ENCODE results near the gene IRF1. TPM values are rescaled to one million over a fixed set of nuclear protein-coding genes. Genes with fewer than 3 reads are reported as not detected.

IRF1 gene
- total and polyA plus RNA-seq, 4 donors: 9.5 to 42.6 (median 24.7) TPM

DNA sequence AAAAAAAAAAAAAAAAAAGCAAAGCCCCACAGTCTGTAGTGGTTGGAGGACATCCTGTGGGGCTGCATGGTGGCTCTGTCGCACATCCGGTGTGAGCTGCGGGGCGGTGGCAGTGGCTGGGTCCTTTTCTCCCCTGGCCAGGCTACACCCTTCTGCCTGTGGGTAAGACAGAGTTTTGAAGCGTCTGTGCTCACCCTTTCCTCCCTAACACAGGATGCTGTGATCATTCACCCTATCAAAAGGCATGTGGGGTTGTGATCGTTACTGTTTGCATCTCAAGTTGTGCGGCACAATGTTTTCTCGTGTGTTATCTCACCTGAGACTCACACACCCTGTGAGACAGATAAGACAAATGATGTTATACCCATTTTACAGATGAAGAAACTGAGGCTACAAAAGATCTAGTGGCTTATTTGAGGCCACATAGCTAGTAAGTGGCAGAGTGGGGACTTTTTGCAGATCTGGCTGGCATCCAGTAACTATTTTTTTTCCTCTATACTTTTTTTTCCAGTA, 17.5 kb downstream of the IRF1 start:
- no peak overlapping the region for H3K4me3 ChIP-seq (ENCODE audit: low read depth in 1 of 3, low read length in 3 of 3)
- no peak for DNase-seq (ENCODE audit: low spot score)
- WGBS: 81% methylated on average over 8 of the region's 8 CpGs
- H3K4me1 ChIP-seq (ENCODE audit: control insufficient read depth in 4 of 4, insufficient read depth in 4 of 4, low read length in 3 of 4): peaks cover 15 to 54% (median 37%) of the 10 kb centered on the region in 4 donors
- H3K9ac ChIP-seq (ENCODE audit: low read depth in 1 of 2, low read length in 2 of 2): no peak overlapping the region
- no peak for TF ChIP-seq TAF1 (conservative IDR thresholded peaks at IDR 0.05)
- no peaks in the 10 kb centered on the region for H3K27me3 ChIP-seq (ENCODE audit: control insufficient read depth in 4 of 4, insufficient read depth in 4 of 4, low read length in 3 of 4)
- peak overlapping the region in 1 of 2 donors; percentile 25 for H3K27ac ChIP-seq (ENCODE audit: low read depth in 1 of 2, low read length in 2 of 2)
- peaks cover 0 to 3% (median 0%) of the 10 kb centered on the region in 4 donors for H3K36me3 ChIP-seq (ENCODE audit: control insufficient read depth in 4 of 4, insufficient read depth in 3 of 4, low read depth in 1 of 4, low read length in 3 of 4)
- no peaks in the 10 kb centered on the region for H3K9me3 ChIP-seq (ENCODE audit: control insufficient read depth in 4 of 4, low read length in 3 of 4)

DNA sequence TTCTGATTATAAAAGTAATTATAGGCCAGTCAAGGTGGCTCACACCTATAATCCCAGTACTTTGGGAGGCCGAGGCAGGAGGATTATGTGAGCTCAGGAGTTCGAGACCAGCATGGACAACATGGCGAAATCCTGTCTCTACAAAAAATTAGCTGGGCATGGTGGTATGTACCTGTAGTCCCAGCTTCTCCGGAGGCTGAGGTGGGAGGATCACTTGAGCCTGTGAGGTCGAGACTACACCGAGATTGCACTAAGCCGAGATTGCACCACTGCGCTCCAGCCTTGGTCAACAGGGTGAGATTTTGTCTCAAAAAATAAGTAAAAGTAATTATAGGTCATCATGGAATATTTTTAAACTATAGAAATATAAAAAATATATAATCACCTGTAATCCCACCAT, 18.1 kb downstream of the IRF1 start:
- H3K4me1 ChIP-seq (ENCODE audit: control insufficient read depth in 4 of 4, insufficient read depth in 4 of 4, low read length in 3 of 4): peaks cover 15 to 60% (median 41%) of the 10 kb centered on the region in 4 donors
- WGBS: 95% methylated on average over 8 of the region's 8 CpGs
- no peak for DNase-seq (ENCODE audit: low spot score)

GRCh38 chr5:132471944-132472343, 18.6 kb downstream of the IRF1 start:
- Histone ChIP-seq H3K9ac (ENCODE audit: low read depth in 1 of 2, low read length in 2 of 2) (no peak overlapping the region), H3K4me3 (ENCODE audit: low read depth in 1 of 3, low read length in 3 of 3) (no peak overlapping the region), H3K27me3 (ENCODE audit: control insufficient read depth in 4 of 4, insufficient read depth in 4 of 4, low read length in 3 of 4) (no peaks in the 10 kb centered on the region), H3K36me3 (ENCODE audit: control insufficient read depth in 4 of 4, insufficient read depth in 3 of 4, low read depth in 1 of 4, low read length in 3 of 4) (peaks cover 0 to 3% (median 0%) of the 10 kb centered on the region in 4 donors), H3K27ac (ENCODE audit: low read depth in 1 of 2, low read length in 2 of 2) (peak overlapping the region in 1 of 2 donors; percentile 17), H3K9me3 (ENCODE audit: control insufficient read depth in 4 of 4, low read length in 3 of 4) (no peaks in the 10 kb centered on the region), H3K4me1 (ENCODE audit: control insufficient read depth in 4 of 4, insufficient read depth in 4 of 4, low read length in 3 of 4) (peaks cover 15 to 61% (median 46%) of the 10 kb centered on the region in 4 donors)
- whole genome bisulfite sequencing: 93% methylated on average over 7 of the region's 7 CpGs
- no peak for DNase-seq (ENCODE audit: low spot score)
- TF ChIP-seq FOXA2 (IDR thresholded peaks at IDR 0.05) (no peak), JUND (IDR thresholded peaks at IDR 0.05) (no peak), YY1 (IDR thresholded peaks at IDR 0.05) (no peak), CTCF (IDR thresholded peaks at IDR 0.05; ENCODE audit: low read depth, low read length, missing input control) (no peak), NR2F2 (IDR thresholded peaks at IDR 0.05) (no peak), FOXA1 (IDR thresholded peaks at IDR 0.05) (no peak), GABPA (IDR thresholded peaks at IDR 0.05 in 1 of 2, conservative IDR thresholded peaks at IDR 0.05 in 1 of 2) (no peak), RXRA (IDR thresholded peaks at IDR 0.05) (no peak), HNF4A (conservative IDR thresholded peaks at IDR 0.05) (no peak), RAD21 (IDR thresholded peaks at IDR 0.05) (no peak)
- TF ChIP-seq, protein P1, sequence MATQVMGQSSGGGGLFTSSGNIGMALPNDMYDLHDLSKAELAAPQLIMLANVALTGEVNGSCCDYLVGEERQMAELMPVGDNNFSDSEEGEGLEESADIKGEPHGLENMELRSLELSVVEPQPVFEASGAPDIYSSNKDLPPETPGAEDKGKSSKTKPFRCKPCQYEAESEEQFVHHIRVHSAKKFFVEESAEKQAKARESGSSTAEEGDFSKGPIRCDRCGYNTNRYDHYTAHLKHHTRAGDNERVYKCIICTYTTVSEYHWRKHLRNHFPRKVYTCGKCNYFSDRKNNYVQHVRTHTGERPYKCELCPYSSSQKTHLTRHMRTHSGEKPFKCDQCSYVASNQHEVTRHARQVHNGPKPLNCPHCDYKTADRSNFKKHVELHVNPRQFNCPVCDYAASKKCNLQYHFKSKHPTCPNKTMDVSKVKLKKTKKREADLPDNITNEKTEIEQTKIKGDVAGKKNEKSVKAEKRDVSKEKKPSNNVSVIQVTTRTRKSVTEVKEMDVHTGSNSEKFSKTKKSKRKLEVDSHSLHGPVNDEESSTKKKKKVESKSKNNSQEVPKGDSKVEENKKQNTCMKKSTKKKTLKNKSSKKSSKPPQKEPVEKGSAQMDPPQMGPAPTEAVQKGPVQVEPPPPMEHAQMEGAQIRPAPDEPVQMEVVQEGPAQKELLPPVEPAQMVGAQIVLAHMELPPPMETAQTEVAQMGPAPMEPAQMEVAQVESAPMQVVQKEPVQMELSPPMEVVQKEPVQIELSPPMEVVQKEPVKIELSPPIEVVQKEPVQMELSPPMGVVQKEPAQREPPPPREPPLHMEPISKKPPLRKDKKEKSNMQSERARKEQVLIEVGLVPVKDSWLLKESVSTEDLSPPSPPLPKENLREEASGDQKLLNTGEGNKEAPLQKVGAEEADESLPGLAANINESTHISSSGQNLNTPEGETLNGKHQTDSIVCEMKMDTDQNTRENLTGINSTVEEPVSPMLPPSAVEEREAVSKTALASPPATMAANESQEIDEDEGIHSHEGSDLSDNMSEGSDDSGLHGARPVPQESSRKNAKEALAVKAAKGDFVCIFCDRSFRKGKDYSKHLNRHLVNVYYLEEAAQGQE (IDR thresholded peaks at IDR 0.05): no peak
- TF ChIP-seq, protein P2, sequence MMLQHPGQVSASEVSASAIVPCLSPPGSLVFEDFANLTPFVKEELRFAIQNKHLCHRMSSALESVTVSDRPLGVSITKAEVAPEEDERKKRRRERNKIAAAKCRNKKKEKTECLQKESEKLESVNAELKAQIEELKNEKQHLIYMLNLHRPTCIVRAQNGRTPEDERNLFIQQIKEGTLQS (IDR thresholded peaks at IDR 0.05): no peak
- TF ChIP-seq, protein P3, sequence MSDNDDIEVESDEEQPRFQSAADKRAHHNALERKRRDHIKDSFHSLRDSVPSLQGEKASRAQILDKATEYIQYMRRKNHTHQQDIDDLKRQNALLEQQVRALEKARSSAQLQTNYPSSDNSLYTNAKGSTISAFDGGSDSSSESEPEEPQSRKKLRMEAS (IDR thresholded peaks at IDR 0.05): no peak

More for the DNA sequence above, 18.1 kb downstream of the IRF1 start:
- TF ChIP-seq NR2F2 (IDR thresholded peaks at IDR 0.05): no peak
- TF ChIP-seq CTCF (IDR thresholded peaks at IDR 0.05; ENCODE audit: low read depth, low read length, missing input control): no peak
- no peak for TF ChIP-seq FOXA2 (IDR thresholded peaks at IDR 0.05)
- TF ChIP-seq JUND (IDR thresholded peaks at IDR 0.05): no peak
- no peak for TF ChIP-seq RXRA (IDR thresholded peaks at IDR 0.05)
- TF ChIP-seq GABPA (IDR thresholded peaks at IDR 0.05 in 1 of 2, conservative IDR thresholded peaks at IDR 0.05 in 1 of 2): no peak
- no peak for TF ChIP-seq RAD21 (IDR thresholded peaks at IDR 0.05)
- H3K27ac ChIP-seq (ENCODE audit: low read depth in 1 of 2, low read length in 2 of 2): no peak overlapping the region
- no peaks in the 10 kb centered on the region for H3K27me3 ChIP-seq (ENCODE audit: control insufficient read depth in 4 of 4, insufficient read depth in 4 of 4, low read length in 3 of 4)
- no peaks in the 10 kb centered on the region for H3K9me3 ChIP-seq (ENCODE audit: control insufficient read depth in 4 of 4, low read length in 3 of 4)
- peaks cover 0 to 3% (median 0%) of the 10 kb centered on the region in 4 donors for H3K36me3 ChIP-seq (ENCODE audit: control insufficient read depth in 4 of 4, insufficient read depth in 3 of 4, low read depth in 1 of 4, low read length in 3 of 4)
- no peak overlapping the region for H3K4me3 ChIP-seq (ENCODE audit: low read depth in 1 of 3, low read length in 3 of 3)
- H3K9ac ChIP-seq (ENCODE audit: low read depth in 1 of 2, low read length in 2 of 2): no peak overlapping the region

Data from liver (tissue), 9 donors.